GM12891 (cell line): ENCODE data around the gene RIN3.

Source experiments
- DNase-seq: peaks from one replicate; pipeline ENCODE4 v3.0.0; 2011; ENCODE audit warnings: low spot score; ENCODE audit not compliant: insufficient read length
- FAIRE-seq: peaks from 2 replicates; lab custom pipeline; 2011; peaks lifted over from hg19 to GRCh38; lab: Jason Lieb, UNC
- PAX5 ChIP-seq: IDR thresholded peaks from 2 replicates; pipeline ENCODE4 v1.6.1; 2011; ENCODE audit warnings: low read length, moderate library complexity, mild to moderate bottlenecking; ENCODE audit not compliant: insufficient read depth, severe bottlenecking
- POLR2A ChIP-seq: IDR thresholded peaks from 2 replicates; pipeline ENCODE4 v1.6.1; 2011; ENCODE audit warnings: low read depth, low read length, control low read depth
- POLR2AphosphoS5 ChIP-seq: IDR thresholded peaks from 2 replicates; pipeline ENCODE4 v1.6.1; 2011; ENCODE audit warnings: low read depth, low read length, control low read depth
- POU2F2 ChIP-seq: IDR thresholded peaks from 2 replicates; pipeline ENCODE4 v1.6.1; 2011; ENCODE audit warnings: low read depth, mild to moderate bottlenecking, control low read depth, low read length, moderate library complexity
- SPI1 ChIP-seq: IDR thresholded peaks from 2 replicates; pipeline ENCODE4 v1.6.1; 2011; ENCODE audit warnings: low read depth, low read length, control low read depth
- TAF1 ChIP-seq: IDR thresholded peaks from 2 replicates; pipeline ENCODE4 v1.6.1; 2011; ENCODE audit warnings: low read depth, low read length, control low read depth

RIN3 gene

GRCh38 chr14:92573761-92574498, 60.3 kb downstream of the RIN3 start:
- DNase-seq (no peak), FAIRE-seq (no peak)
- TF ChIP-seq PAX5 (no peak), POU2F2 (no peak), TAF1 (no peak), POLR2AphosphoS5 (no peak), SPI1 (no peak)

GRCh38 chr14:92575061-92575747, 61.6 kb downstream of the RIN3 start:
- peak; percentile 51; the same call in 1 of the 2 replicates for TF ChIP-seq POLR2A
- no peak for TF ChIP-seq SPI1
- TF ChIP-seq TAF1 = no peak
- no peak for TF ChIP-seq POU2F2
- TF ChIP-seq PAX5 = no peak
- no peak for TF ChIP-seq POLR2AphosphoS5
- DNase-seq (no peak), FAIRE-seq (no peak)

DNA sequence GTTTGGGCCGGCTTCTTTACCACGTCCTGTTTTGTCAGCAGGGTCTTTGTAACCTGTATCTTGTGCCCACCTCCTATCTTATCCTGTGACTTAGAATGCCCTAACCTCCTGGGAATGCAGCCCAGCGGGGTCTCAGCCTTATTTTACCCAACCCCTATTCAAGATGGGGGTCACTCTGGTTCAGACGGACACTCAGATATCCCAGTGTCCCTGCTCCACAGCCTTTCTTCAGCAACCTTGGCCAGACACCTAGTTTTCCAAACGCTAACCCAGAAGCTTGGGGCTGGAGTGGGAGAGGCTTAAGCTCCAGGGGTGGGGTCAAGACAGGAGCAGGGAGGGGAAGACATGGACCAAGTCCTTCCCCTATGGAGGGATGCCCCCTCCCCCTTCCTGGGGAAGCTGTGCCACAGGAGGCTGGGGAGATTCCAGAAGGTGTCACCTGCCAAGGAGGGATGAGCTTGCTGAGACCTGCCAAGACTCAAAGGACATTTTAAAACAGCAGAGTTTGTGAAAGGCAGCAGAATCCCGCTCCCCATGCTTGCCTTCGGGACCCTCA, 62.2 kb downstream of the RIN3 start:
- DNase-seq (no peak), FAIRE-seq (no peak)
- TF ChIP-seq POU2F2 (no peak), PAX5 (no peak), SPI1 (no peak), POLR2A (no peak), TAF1 (no peak), POLR2AphosphoS5 (no peak)

GRCh38 chr14:92577321-92577742, 63.8 kb downstream of the RIN3 start:
- FAIRE-seq = peak; percentile 90
- TF ChIP-seq TAF1 (peak; percentile 16; the same call in 1 of the 2 replicates), PAX5 (peak; percentile 73), POLR2A (no peak)
- DNase-seq = no peak

GRCh38 chr14:92578511-92578910, 64.9 kb downstream of the RIN3 start:
- no peak for FAIRE-seq

GRCh38 chr14:92579244-92579936, 65.8 kb downstream of the RIN3 start:
- TF ChIP-seq SPI1 = no peak
- no peak for TF ChIP-seq POLR2AphosphoS5
- TF ChIP-seq PAX5 = no peak
- no peak for TF ChIP-seq TAF1
- TF ChIP-seq POLR2A = no peak
- TF ChIP-seq POU2F2 = no peak
- FAIRE-seq (no peak), DNase-seq (no peak)

More at GRCh38 chr14:92578511-92578910, 64.9 kb downstream of the RIN3 start:
- DNase-seq = no peak
- TF ChIP-seq TAF1 (no peak), POU2F2 (no peak), POLR2A (no peak), PAX5 (no peak), SPI1 (no peak), POLR2AphosphoS5 (no peak)

DNA sequence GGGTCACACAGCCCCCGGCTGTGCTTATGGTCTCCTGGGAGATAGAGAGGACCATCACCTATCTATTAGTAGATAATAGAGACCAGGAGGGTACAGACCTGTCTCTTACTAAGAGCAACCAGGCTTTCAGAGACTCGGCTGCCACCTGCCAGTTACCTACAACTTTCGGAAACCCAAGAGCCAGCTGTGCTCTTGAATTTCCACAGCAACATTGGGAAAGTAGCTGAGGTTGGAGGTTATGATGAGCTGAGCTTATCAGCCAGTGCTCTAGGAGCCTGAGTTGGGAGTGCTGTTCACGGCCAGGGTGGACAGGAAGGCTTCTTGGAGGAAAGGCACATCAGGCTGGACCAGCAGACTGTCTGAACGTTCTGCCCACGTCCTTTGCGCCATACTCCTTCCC, 67.6 kb downstream of the RIN3 start:
- FAIRE-seq (no peak), DNase-seq (no peak)
- TF ChIP-seq POLR2A = no peak
- TF ChIP-seq TAF1 = no peak
- TF ChIP-seq POU2F2 = no peak
- TF ChIP-seq POLR2AphosphoS5 = no peak

GRCh38 chr14:92581966-92582566, 68.5 kb downstream of the RIN3 start:
- TF ChIP-seq POU2F2 = no peak
- no peak for DNase-seq
- FAIRE-seq = no peak
